ENCODE data around the gene EPS15. TPM values are rescaled to one million over a fixed set of nuclear protein-coding genes. Genes with fewer than 3 reads are reported as not detected.

The EPS15 gene
- total and polyA plus RNA-seq, 9 of the 15 experiments (the other 6 are each of a cell fraction or from before 2014, with no cell fraction given): 23.1 to 69.0 (median 41.7) TPM

GRCh38 chr1:51385776-51386175 lies 133.3 kb downstream of the EPS15 start:
- H3K9ac ChIP-seq (ENCODE audit: insufficient read depth in 1 of 2, low read depth in 2 of 2, low read length in 2 of 2): no peak overlapping the region
- TF ChIP-seq ZFX (CRISPR knock-in tag; IDR thresholded peaks at IDR 0.05): no peak
- peak; percentile 78 for TF ChIP-seq CEBPB (tag; IDR thresholded peaks at IDR 0.05)
- TF ChIP-seq GABPB1 (CRISPR knock-in tag; IDR thresholded peaks at IDR 0.05): no peak
- TF ChIP-seq CEBPG (CRISPR knock-in tag; IDR thresholded peaks at IDR 0.05): no peak
- TF ChIP-seq CEBPG (tag; conservative IDR thresholded peaks at IDR 0.05 in 1 of 2, IDR thresholded peaks at IDR 0.05 in 1 of 2): peak; percentile 40 to 87; a peak in 3 of 4 replicates
- TF ChIP-seq RNF219 (CRISPR knock-in tag; IDR thresholded peaks at IDR 0.05): no peak
- TF ChIP-seq PPARD (CRISPR knock-in tag; IDR thresholded peaks at IDR 0.05): no peak
- TF ChIP-seq POLR2H (tag; IDR thresholded peaks at IDR 0.05; ENCODE audit: low read depth): 0 out of 2 replicates have a peak, but pooled peaks have one; percentile 21
- TF ChIP-seq ARID3A (IDR thresholded peaks at IDR 0.05; ENCODE audit: borderline replicate concordance, low read depth, low read length): no peak
- no peak for TF ChIP-seq SIN3B (IDR thresholded peaks at IDR 0.05; ENCODE audit: low read depth)
- no peak for TF ChIP-seq FIP1L1 (IDR thresholded peaks at IDR 0.05; ENCODE audit: low read depth, low read length, poor library complexity, severe bottlenecking)
- TF ChIP-seq ZMIZ1 (IDR thresholded peaks at IDR 0.05; ENCODE audit: low read depth in 2 of 2, low read length in 2 of 2): no peak
- no peak for TF ChIP-seq MCM7 (IDR thresholded peaks at IDR 0.05)
- TF ChIP-seq FOXM1 (IDR thresholded peaks at IDR 0.05; ENCODE audit: low read depth): no peak
- no peak for TF ChIP-seq FOXM1 (CRISPR knock-in tag; IDR thresholded peaks at IDR 0.05; ENCODE audit: low read depth)
- no peak for TF ChIP-seq ZNF134 (CRISPR knock-in tag; conservative IDR thresholded peaks at IDR 0.05)
- no peak for TF ChIP-seq PCBP1 (IDR thresholded peaks at IDR 0.05; ENCODE audit: low read depth, low read length, poor library complexity, severe bottlenecking)
- ATAC-seq (no peak), DNase-seq (ENCODE audit: extremely low read depth in 1 of 4, low spot score in 3 of 4) (no peak), FAIRE-seq (no peak)
- WGBS (ENCODE audit: insufficient coverage, low coverage, missing lambda C conversion rate): 90% methylated on average over 2 of the region's 2 CpGs
- ChIA-PET POLR2A (no interaction called here), CTCF (ENCODE audit: low intra/inter-chr PET ratio) (no interaction called here)
- no peaks in the 10 kb centered on the region for H3K9me1 ChIP-seq (ENCODE audit: control insufficient read depth, insufficient read depth, low read length)
- no peaks in the 10 kb centered on the region for H4K20me1 ChIP-seq (replicated peaks; ENCODE audit: control insufficient read depth, insufficient read depth, low read length)
- H3K9me3 ChIP-seq (replicated peaks; ENCODE audit: control insufficient read depth, insufficient read depth, low read depth, low read length): peaks cover 5% of the 10 kb centered on the region; the same call in 1 of the 2 replicates
- no peaks in the 10 kb centered on the region for H3K27me3 ChIP-seq (ENCODE audit: control insufficient read depth in 2 of 2, insufficient read depth in 2 of 2, low read length in 2 of 2)
- no peaks in the 10 kb centered on the region for H3K79me2 ChIP-seq (ENCODE audit: control insufficient read depth, insufficient read depth, low read length)
- in situ Hi-C loops (cut with MboI) (no loop called here), intact Hi-C loops (cut with micrococcal nuclease) (no loop called here)
- H3K27ac ChIP-seq (ENCODE audit: extremely low read depth, low read depth, low read length): no peak overlapping the region
- no peak overlapping the region for H3K4me2 ChIP-seq (ENCODE audit: insufficient read depth, low read length)
- no peak overlapping the region for H3K4me3 ChIP-seq
- no peaks in the 10 kb centered on the region for H3K4me1 ChIP-seq (replicated peaks in 1 of 2; ENCODE audit: control insufficient read depth in 2 of 2, insufficient read depth in 2 of 2, low read length in 2 of 2)
- no peak overlapping the region for H2AFZ ChIP-seq (ENCODE audit: low read depth, low read length)
- peaks cover 23% of the 10 kb centered on the region for H3K36me3 ChIP-seq (ENCODE audit: control insufficient read depth, insufficient read depth, low read length)
- BruUV-seq (replicated peaks): no TSS peak

Measured in K562 (cell line).